A673 (cell line): ENCODE data around the gene SEMA5A. TPM values are rescaled to one million over a fixed set of nuclear protein-coding genes. Genes with fewer than 3 reads are reported as not detected.

Source experiments
- BruUV-seq: library from RNA; stranded (reverse); fragments of 400-500 nt; replicated peaks from 2 replicates; lab custom pipeline; 2021; lab: Mats Ljungman, UMichigan
- CTCF ChIA-PET: fragments of 300-600 bp; sonication (Branson Sonifier 250); formaldehyde crosslinking; loops from one replicate; lab custom pipeline; 2022; ENCODE audit warnings: antibody characterized with exemption; lab: Charles Lee
- POLR2A ChIA-PET: fragments of 300-600 bp; sonication (Branson Sonifier 250); formaldehyde crosslinking; loops from one replicate; lab custom pipeline; 2022; ENCODE audit warnings: antibody characterized with exemption; ENCODE audit not compliant: low non-redundant PET; lab: Charles Lee
- DNase-seq: peaks from one replicate; pipeline ENCODE4 v3.0.0-alpha.2; 2015; ENCODE audit warnings: low spot score
- H3K27ac ChIP-seq: fragments of 200-600 bp; sonication (generic); 2 replicates; pipeline ENCODE4 v1.5.1; 2016; ENCODE audit warnings: mixed run types, low read depth, mild to moderate bottlenecking, mixed read lengths, antibody characterized with exemption, low read length; ENCODE audit not compliant: poor library complexity, severe bottlenecking
- H3K27me3 ChIP-seq: fragments of 200-600 bp; sonication (generic); replicated peaks from 2 replicates; pipeline ENCODE4 v1.6.1; 2017; ENCODE audit warnings: mixed run types, low read depth, mild to moderate bottlenecking, mixed read lengths, antibody characterized with exemption, low read length; ENCODE audit not compliant: insufficient read depth, poor library complexity
- H3K36me3 ChIP-seq: fragments of 200-600 bp; sonication (generic); 2 replicates; pipeline ENCODE4 v1.6.1; 2016; ENCODE audit warnings: mixed run types, mild to moderate bottlenecking, mixed read lengths, antibody characterized with exemption, low read length; ENCODE audit not compliant: insufficient read depth, poor library complexity, severe bottlenecking
- H3K4me1 ChIP-seq: fragments of 200-600 bp; sonication (generic); 2 replicates; pipeline ENCODE4 v1.6.1; 2017; ENCODE audit warnings: mixed run types, mild to moderate bottlenecking, mixed read lengths, antibody characterized with exemption, low read length; ENCODE audit not compliant: insufficient read depth, poor library complexity, severe bottlenecking
- H3K4me3 ChIP-seq: fragments of 200-600 bp; sonication (generic); 2 replicates; pipeline ENCODE4 v1.5.1; 2016; ENCODE audit warnings: low read depth, mixed run types, mild to moderate bottlenecking, mixed read lengths, low read length; ENCODE audit not compliant: poor library complexity, severe bottlenecking
- H3K9me3 ChIP-seq: fragments of 200-600 bp; sonication (generic); 2 replicates; pipeline ENCODE4 v1.6.1; 2016; ENCODE audit warnings: mixed run types, low read depth, mild to moderate bottlenecking, mixed read lengths, antibody characterized with exemption, low read length; ENCODE audit not compliant: poor library complexity, severe bottlenecking
- CTCF ChIP-seq: fragments of 300-800, 200-600 bp; sonication (generic); conservative IDR thresholded peaks from 2 replicates; pipeline ENCODE4 v1.5.1; 2017; ENCODE audit warnings: low read depth, mild to moderate bottlenecking, antibody characterized with exemption, low read length, moderate library complexity, mixed read lengths
- EZH2 ChIP-seq: fragments of 200-600 bp; sonication (generic); IDR thresholded peaks from 2 replicates; pipeline ENCODE4 v1.6.1; 2017; ENCODE audit warnings: borderline replicate concordance, low read depth, mild to moderate bottlenecking, mixed read lengths, antibody characterized with exemption, low read length; ENCODE audit not compliant: poor library complexity, severe bottlenecking
- intact Hi-C: fragments of 100-400 bp; cut with micrococcal nuclease; formaldehyde crosslinking; loops from one replicate; pipeline ENCODE4 v1.10.0; 2022; ENCODE audit not compliant: unreplicated experiment
- total RNA-seq: library from RNA; stranded (reverse); gene quantifications from 2 replicates; pipeline ENCODE4 v1.2.3, GENCODE V29; 2021

The SEMA5A gene
- total RNA-seq, 1 experiment from 2014 or later, result 0.17 TPM

- no peaks in the 10 kb centered on the region for H3K4me1 ChIP-seq
- no peak overlapping the region for H3K27ac ChIP-seq
- ChIA-PET POLR2A (no interaction called here), CTCF (no interaction called here)
- intact Hi-C loops, result no loop called here
- no peak for TF ChIP-seq CTCF
- TF ChIP-seq EZH2, result no peak
- no peaks in the 10 kb centered on the region for H3K27me3 ChIP-seq
- H3K9me3 ChIP-seq, result no peaks in the 10 kb centered on the region
- no peaks in the 10 kb centered on the region for H3K36me3 ChIP-seq
- no peak for DNase-seq
- H3K4me3 ChIP-seq, result no peak overlapping the region
- BruUV-seq, result no TSS peak
These were observed 130.8 kb downstream of the SEMA5A start for GRCh38 chr5:9415091-9415490.

- CTCF ChIA-PET, result no interaction called here
- BruUV-seq, result no TSS peak
These were observed 134.7 kb downstream of the SEMA5A start for GRCh38 chr5:9411142-9411541.

GRCh38 chr5:9409413-9409960 is 136.4 kb downstream of the SEMA5A start:
- ChIA-PET CTCF (no interaction called here), POLR2A (no interaction called here)
- BruUV-seq, result no TSS peak

More at GRCh38 chr5:9411142-9411541, 134.7 kb downstream of the SEMA5A start:
- no peak overlapping the region for H3K27ac ChIP-seq
- H3K36me3 ChIP-seq, result no peaks in the 10 kb centered on the region
- H3K27me3 ChIP-seq, result no peaks in the 10 kb centered on the region
- no peak overlapping the region for H3K4me3 ChIP-seq
- TF ChIP-seq EZH2, result no peak
- TF ChIP-seq CTCF, result no peak
- DNase-seq, result no peak
- no peaks in the 10 kb centered on the region for H3K9me3 ChIP-seq
- POLR2A ChIA-PET, result no interaction called here
- no peaks in the 10 kb centered on the region for H3K4me1 ChIP-seq
- intact Hi-C loops, result no loop called here

More at GRCh38 chr5:9409413-9409960, 136.4 kb downstream of the SEMA5A start:
- H3K4me3 ChIP-seq, result no peak overlapping the region
- DNase-seq, result no peak
- intact Hi-C loops, result no loop called here
- H3K4me1 ChIP-seq, result no peaks in the 10 kb centered on the region
- TF ChIP-seq EZH2 (no peak), CTCF (no peak)
- no peak overlapping the region for H3K27ac ChIP-seq
- no peaks in the 10 kb centered on the region for H3K27me3 ChIP-seq
- H3K9me3 ChIP-seq, result no peaks in the 10 kb centered on the region
- H3K36me3 ChIP-seq, result no peaks in the 10 kb centered on the region
